Esophagus squamous epithelium (tissue), 5 donors: ENCODE data around the gene CFAP410. TPM values are rescaled to one million over a fixed set of nuclear protein-coding genes. Genes with fewer than 3 reads are reported as not detected.

Experiments used
- DNase-seq: peaks from one replicate; lab custom pipeline; 2025; lab: John Stamatoyannopoulos, UW
- H3K27ac ChIP-seq, 4 donors: fragments of 200-600 bp; sonication (generic); one replicate each; pipeline ENCODE4 v1.5.1; 2016 to 2019; ENCODE audit warnings: mild to moderate bottlenecking in 1 of 4
- H3K27me3 ChIP-seq, 4 donors: fragments of 200-600 bp; sonication (generic); 1 replicate in 3 of 4; 2 replicates in 1 of 4; pipeline versions ENCODE4 v1.5.1 to v1.6.0; 2017 to 2021; ENCODE audit warnings: antibody characterized with exemption in 1 of 4
- H3K36me3 ChIP-seq, 3 donors: fragments of 200-600 bp; sonication (generic); one replicate each; pipeline ENCODE4 v1.5.1; 2016 to 2019
- H3K4me1 ChIP-seq, 3 donors: fragments of 200-600 bp; sonication (generic); one replicate each; pipeline ENCODE4 v1.5.1; 2017 to 2019
- H3K4me3 ChIP-seq, 4 donors: fragments of 200-600 bp; sonication (generic); 1 replicate in 3 of 4; 2 replicates in 1 of 4; pipeline ENCODE4 v1.5.1; 2016 to 2019; ENCODE audit warnings: mild to moderate bottlenecking in 2 of 4, moderate library complexity in 1 of 4
- H3K9me3 ChIP-seq, 3 donors: fragments of 200-600 bp; sonication (generic); one replicate each; pipeline ENCODE4 v1.5.1; 2016 to 2019
- POLR2A ChIP-seq, 4 donors: fragments of 450-650 bp; IDR thresholded peaks; one replicate each; pipeline ENCODE4 v1.6.1; 2017; ENCODE audit warnings: antibody characterized with exemption in 4 of 4, mild to moderate bottlenecking in 4 of 4, moderate library complexity in 3 of 4
- WGBS, 2 donors: methylation state at CpG; one replicate each; pipeline ENCODE4 v1.1.5; 2018; 5-methylcytosine and 5-hydroxymethylcytosine counted together
- intact Hi-C: fragments of 100-400 bp; cut with DNase I; formaldehyde crosslinking; loops from one replicate; pipeline ENCODE4 v1.15.0; 2022
- total RNA-seq, 4 donors: library from RNA; depleted of rRNA; stranded (reverse); fragments of >200 nt; gene quantifications; one replicate each; pipeline ENCODE4 v1.1.0, GENCODE V29; 2016
- TF ChIP-seq, protein P1 (sequence below), 6 experiments: fragments of 450-650 bp in 4 of 6; fragments of 200-600 bp in 2 of 6; sonication (generic) in 2 of 6; IDR thresholded peaks; one replicate each; pipeline ENCODE4 v1.5.1; 2016 to 2019; ENCODE audit warnings: antibody characterized with exemption in 6 of 6, mild to moderate bottlenecking in 4 of 6, moderate library complexity in 4 of 6
- donor health status: DM: yes; HTN: yes; CAD: no.

The CFAP410 gene
- total RNA-seq, 4 donors from 2014 or later: 7.9 to 21.8 (median 13.7) TPM

DNA sequence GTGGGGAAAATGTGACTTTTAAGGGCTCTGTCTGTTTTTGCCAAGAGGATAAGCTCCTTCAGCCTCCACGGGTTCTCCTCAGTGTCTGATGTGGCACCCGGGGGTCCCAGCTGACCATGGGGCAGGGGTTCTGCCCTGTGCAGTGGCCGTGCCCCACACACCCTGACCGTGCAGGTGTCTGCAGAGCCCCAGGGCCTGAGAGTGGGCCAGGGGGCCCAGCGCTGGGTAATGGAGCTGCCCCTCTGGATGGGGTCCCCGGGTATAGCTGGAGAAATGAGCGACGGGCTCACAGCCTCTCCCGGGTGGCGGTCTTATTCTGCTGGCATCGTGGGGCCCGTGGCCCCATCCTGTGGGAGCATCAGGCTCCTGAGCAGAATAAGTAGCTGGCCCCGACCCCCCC lies 42.3 kb downstream of the CFAP410 start:
- Histone ChIP-seq H3K27ac (no peak overlapping the region), H3K4me1 (peaks cover 23 to 59% (median 27%) of the 10 kb centered on the region in 3 donors), H3K36me3 (no peaks in the 10 kb centered on the region), H3K4me3 (no peak overlapping the region), H3K27me3 (peaks cover 0 to 49% (median 0%) of the 10 kb centered on the region in 4 donors), H3K9me3 (no peaks in the 10 kb centered on the region)
- 73% methylated on average over 2 of the region's 13 CpGs; no CpG with 5 or more reads in 1 of the 2 donors for WGBS, 2 donors
- intact Hi-C loops: no loop called here
- no peak for DNase-seq
- TF ChIP-seq, protein P1, sequence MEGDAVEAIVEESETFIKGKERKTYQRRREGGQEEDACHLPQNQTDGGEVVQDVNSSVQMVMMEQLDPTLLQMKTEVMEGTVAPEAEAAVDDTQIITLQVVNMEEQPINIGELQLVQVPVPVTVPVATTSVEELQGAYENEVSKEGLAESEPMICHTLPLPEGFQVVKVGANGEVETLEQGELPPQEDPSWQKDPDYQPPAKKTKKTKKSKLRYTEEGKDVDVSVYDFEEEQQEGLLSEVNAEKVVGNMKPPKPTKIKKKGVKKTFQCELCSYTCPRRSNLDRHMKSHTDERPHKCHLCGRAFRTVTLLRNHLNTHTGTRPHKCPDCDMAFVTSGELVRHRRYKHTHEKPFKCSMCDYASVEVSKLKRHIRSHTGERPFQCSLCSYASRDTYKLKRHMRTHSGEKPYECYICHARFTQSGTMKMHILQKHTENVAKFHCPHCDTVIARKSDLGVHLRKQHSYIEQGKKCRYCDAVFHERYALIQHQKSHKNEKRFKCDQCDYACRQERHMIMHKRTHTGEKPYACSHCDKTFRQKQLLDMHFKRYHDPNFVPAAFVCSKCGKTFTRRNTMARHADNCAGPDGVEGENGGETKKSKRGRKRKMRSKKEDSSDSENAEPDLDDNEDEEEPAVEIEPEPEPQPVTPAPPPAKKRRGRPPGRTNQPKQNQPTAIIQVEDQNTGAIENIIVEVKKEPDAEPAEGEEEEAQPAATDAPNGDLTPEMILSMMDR (IDR thresholded peaks at IDR 0.05): no peak
- no peak for TF ChIP-seq POLR2A (IDR thresholded peaks at IDR 0.05)

GRCh38 chr21:44296103-44296519 lies 43.1 kb downstream of the CFAP410 start:
- Histone ChIP-seq H3K36me3 (no peaks in the 10 kb centered on the region), H3K9me3 (no peaks in the 10 kb centered on the region), H3K27ac (no peak overlapping the region), H3K4me3 (no peak overlapping the region), H3K4me1 (peaks cover 15 to 51% (median 19%) of the 10 kb centered on the region in 3 donors), H3K27me3 (peaks cover 0 to 56% (median 0%) of the 10 kb centered on the region in 4 donors)
- TF ChIP-seq POLR2A (IDR thresholded peaks at IDR 0.05): no peak
- TF ChIP-seq, protein P1 (IDR thresholded peaks at IDR 0.05): no peak
- DNase-seq: no peak
- whole genome bisulfite sequencing, 2 donors: 40 to 61% methylated on average over 1 to 3 of the region's 12 CpGs
- intact Hi-C loops: no loop called here

- Histone ChIP-seq H3K4me1 (peaks cover 10 to 46% (median 14%) of the 10 kb centered on the region in 3 donors), H3K27ac (no peak overlapping the region), H3K9me3 (no peaks in the 10 kb centered on the region), H3K36me3 (no peaks in the 10 kb centered on the region), H3K4me3 (no peak overlapping the region), H3K27me3 (peaks cover 0 to 59% (median 0%) of the 10 kb centered on the region in 4 donors)
- intact Hi-C loops: no loop called here
- WGBS, 2 donors: 59% methylated on average over 3 of the region's 10 CpGs; no CpG with 5 or more reads in 1 of the 2 donors
- no peak for DNase-seq
- TF ChIP-seq POLR2A (IDR thresholded peaks at IDR 0.05): no peak
- TF ChIP-seq, protein P1 (IDR thresholded peaks at IDR 0.05): no peak
These were observed 43.5 kb downstream of the CFAP410 start for GRCh38 chr21:44295646-44296045.

GRCh38 chr21:44295163-44295573 lies 44.0 kb downstream of the CFAP410 start:
- intact Hi-C loops: no loop called here
- peaks cover 9 to 43% (median 14%) of the 10 kb centered on the region in 3 donors for H3K4me1 ChIP-seq
- 22 to 27% methylated on average over 4 to 6 of the region's 14 CpGs for WGBS, 2 donors
- H3K27me3 ChIP-seq: peaks cover 0 to 63% (median 0%) of the 10 kb centered on the region in 4 donors
- DNase-seq: no peak
- TF ChIP-seq, protein P1 (IDR thresholded peaks at IDR 0.05): no peak
- no peak for TF ChIP-seq POLR2A (IDR thresholded peaks at IDR 0.05)
- H3K9me3 ChIP-seq: no peaks in the 10 kb centered on the region
- no peak overlapping the region for H3K27ac ChIP-seq
- no peak overlapping the region for H3K4me3 ChIP-seq
- no peaks in the 10 kb centered on the region for H3K36me3 ChIP-seq

DNA sequence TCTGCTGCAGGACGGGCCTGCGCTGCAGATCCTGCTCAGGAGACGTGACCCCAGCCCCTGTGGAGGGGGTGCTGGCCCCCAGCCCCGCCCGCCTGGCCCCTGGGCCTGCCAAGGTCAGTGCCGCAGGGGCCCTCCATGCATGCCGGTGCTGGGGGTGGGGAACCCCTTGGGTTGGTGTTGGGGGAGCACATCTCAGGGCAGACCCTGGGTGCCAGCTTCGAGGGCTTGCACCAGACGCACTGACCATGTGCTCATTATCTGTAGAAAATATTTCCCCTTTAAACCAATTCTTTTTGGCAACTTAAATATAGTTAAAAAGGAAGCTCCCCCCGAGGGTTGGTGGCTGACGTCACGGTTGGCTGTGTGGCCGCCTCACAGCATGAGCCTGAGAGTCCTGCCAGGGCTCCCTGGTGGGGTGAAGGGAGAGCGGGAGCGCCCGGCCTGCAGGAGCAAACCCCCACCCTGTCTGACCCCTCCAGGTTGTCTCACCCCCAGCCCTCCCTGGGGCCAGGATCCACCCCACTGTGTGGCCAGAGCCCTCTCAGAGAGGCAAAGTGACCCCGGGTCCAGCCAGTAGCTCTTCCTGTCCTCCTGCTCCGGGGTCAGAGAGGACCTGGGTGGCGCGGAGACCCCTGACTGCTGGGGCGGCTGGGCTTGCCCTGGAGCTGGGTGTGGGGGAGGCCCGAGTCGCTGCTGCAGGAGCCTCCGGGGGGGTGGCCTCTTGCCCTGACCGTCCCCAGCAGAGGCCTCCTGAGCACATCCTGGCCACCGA lies 44.6 kb downstream of the CFAP410 start:
- no peak for TF ChIP-seq POLR2A (IDR thresholded peaks at IDR 0.05)
- TF ChIP-seq, protein P1 (IDR thresholded peaks at IDR 0.05): no peak
- DNase-seq: no peak
- Histone ChIP-seq H3K9me3 (no peaks in the 10 kb centered on the region), H3K27me3 (peaks cover 0 to 69% (median 0%) of the 10 kb centered on the region in 4 donors), H3K4me3 (no peak overlapping the region), H3K4me1 (peaks cover 9 to 42% (median 14%) of the 10 kb centered on the region in 3 donors), H3K36me3 (no peaks in the 10 kb centered on the region), H3K27ac (no peak overlapping the region)
- WGBS, 2 donors: 4 to 48% methylated on average over 4 to 7 of the region's 26 CpGs
- intact Hi-C loops: no loop called here
